Neural progenitor cell (in vitro differentiated cells): ENCODE data around the gene CCSER1.

Experiments used
- EZH2 ChIP-seq: fragments of 200-600 bp; sonication (generic); IDR thresholded peaks from 2 replicates; pipeline ENCODE4 v1.6.1; 2017; ENCODE audit warnings: antibody characterized with exemption, mild to moderate bottlenecking, moderate library complexity
- TF ChIP-seq, protein P1 (sequence below): fragments of 200-600 bp; sonication (generic); IDR thresholded peaks from 2 replicates; pipeline ENCODE4 v1.5.1; 2017; ENCODE audit warnings: antibody characterized with exemption, mild to moderate bottlenecking

DNA sequence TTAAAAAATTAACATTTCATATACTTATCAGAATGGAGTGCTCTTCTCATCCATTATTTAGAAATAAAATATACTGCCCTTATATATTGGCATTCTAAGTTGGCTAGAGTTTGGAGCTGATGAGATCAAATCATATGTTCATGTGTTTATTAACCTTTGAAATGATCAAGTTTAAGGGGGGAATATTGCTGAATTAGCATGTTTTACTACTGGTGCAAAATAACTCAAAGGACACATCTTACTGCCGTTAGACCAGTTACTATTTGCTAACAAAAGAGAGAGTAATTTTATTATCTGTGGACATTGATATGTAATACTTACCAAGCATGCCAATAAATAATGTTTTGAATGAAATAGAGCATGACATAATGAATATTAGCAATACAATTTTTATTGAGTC lies 901.0 kb downstream of the CCSER1 start:
- TF ChIP-seq EZH2 = no peak
- TF ChIP-seq, protein P1, sequence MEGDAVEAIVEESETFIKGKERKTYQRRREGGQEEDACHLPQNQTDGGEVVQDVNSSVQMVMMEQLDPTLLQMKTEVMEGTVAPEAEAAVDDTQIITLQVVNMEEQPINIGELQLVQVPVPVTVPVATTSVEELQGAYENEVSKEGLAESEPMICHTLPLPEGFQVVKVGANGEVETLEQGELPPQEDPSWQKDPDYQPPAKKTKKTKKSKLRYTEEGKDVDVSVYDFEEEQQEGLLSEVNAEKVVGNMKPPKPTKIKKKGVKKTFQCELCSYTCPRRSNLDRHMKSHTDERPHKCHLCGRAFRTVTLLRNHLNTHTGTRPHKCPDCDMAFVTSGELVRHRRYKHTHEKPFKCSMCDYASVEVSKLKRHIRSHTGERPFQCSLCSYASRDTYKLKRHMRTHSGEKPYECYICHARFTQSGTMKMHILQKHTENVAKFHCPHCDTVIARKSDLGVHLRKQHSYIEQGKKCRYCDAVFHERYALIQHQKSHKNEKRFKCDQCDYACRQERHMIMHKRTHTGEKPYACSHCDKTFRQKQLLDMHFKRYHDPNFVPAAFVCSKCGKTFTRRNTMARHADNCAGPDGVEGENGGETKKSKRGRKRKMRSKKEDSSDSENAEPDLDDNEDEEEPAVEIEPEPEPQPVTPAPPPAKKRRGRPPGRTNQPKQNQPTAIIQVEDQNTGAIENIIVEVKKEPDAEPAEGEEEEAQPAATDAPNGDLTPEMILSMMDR = no peak
